Upper lobe of left lung (tissue), 6 donors: Measurements from ENCODE around the gene ATP1B1. TPM values are rescaled to one million over a fixed set of nuclear protein-coding genes. Genes with fewer than 3 reads are reported as not detected.

ENCODE experiments used
- ATAC-seq, 2 donors: fragments of 200-7000 bp; cut with Tn5 transposase; one replicate each; pipeline ENCODE4 v1.9.1; 2022; ENCODE audit warnings: mild to moderate bottlenecking in 2 of 2, moderate library complexity in 2 of 2; ENCODE audit not compliant: low FRiP score in 2 of 2
- DNase-seq, 2 donors: peaks; one replicate each; pipeline ENCODE4 v3.0.0-alpha.2; 2019 to 2020
- H3K27ac ChIP-seq, 4 donors: fragments of 200-600 bp; sonication (generic); one replicate each; pipeline ENCODE4 v1.5.1; 2016 to 2019
- H3K27me3 ChIP-seq, 4 donors: fragments of 200-600 bp; sonication (generic); one replicate each; pipeline ENCODE4 v1.5.1; 2017 to 2019
- H3K36me3 ChIP-seq, 4 donors: fragments of 200-600 bp; sonication (generic); one replicate each; pipeline ENCODE4 v1.5.1; 2016 to 2019
- H3K4me1 ChIP-seq, 4 donors: fragments of 200-600 bp; sonication (generic); one replicate each; pipeline ENCODE4 v1.5.1; 2018 to 2019
- H3K4me3 ChIP-seq, 4 donors: fragments of 200-600 bp; sonication (generic); one replicate each; pipeline ENCODE4 v1.5.1; 2017 to 2019; ENCODE audit warnings: mild to moderate bottlenecking in 2 of 4, moderate library complexity in 1 of 4
- H3K9me3 ChIP-seq, 4 donors: fragments of 200-600 bp; sonication (generic); one replicate each; pipeline ENCODE4 v1.5.1; 2018 to 2019
- EP300 ChIP-seq, 4 donors: sonication (generic); formaldehyde crosslinking; IDR thresholded peaks; one replicate each; pipeline ENCODE4 v1.5.1; 2017; ENCODE audit warnings: antibody characterized with exemption in 4 of 4, control low read depth in 2 of 4
- POLR2A ChIP-seq, 4 donors: fragments of 450-650 bp; IDR thresholded peaks; one replicate each; pipeline ENCODE4 v1.5.1; 2016 to 2017; ENCODE audit warnings: antibody characterized with exemption in 4 of 4, mild to moderate bottlenecking in 2 of 4
- POLR2AphosphoS5 ChIP-seq, 2 donors: sonication (generic); formaldehyde crosslinking; IDR thresholded peaks; one replicate each; pipeline ENCODE4 v1.5.1; 2017; ENCODE audit warnings: antibody characterized with exemption in 2 of 2
- WGBS, 2 donors: methylation state at CpG; one replicate each; pipeline ENCODE4 v1.1.5; 2017 to 2018; 5-methylcytosine and 5-hydroxymethylcytosine counted together
- total RNA-seq, 6 donors: library from RNA; depleted of rRNA in 4 of 6; stranded (reverse); fragments of >200 nt in 4 of 6; gene quantifications; one replicate each; pipeline versions ENCODE4 v1.1.0 to v1.2.1, GENCODE V29; 2016 to 2021
- TF ChIP-seq, protein P1 (sequence below), 6 experiments: fragments of 450-650 bp in 4 of 6; fragments of 200-600 bp in 2 of 6; sonication (generic) in 2 of 6; IDR thresholded peaks; one replicate each; pipeline ENCODE4 v1.5.1; 2016 to 2019; ENCODE audit warnings: antibody characterized with exemption in 6 of 6
- donor health status: DM: no; HTN: no; CAD: no; lungs with moderate emphysema.
- donor health status: DM: no; HTN: yes; CAD: no; lungs with severe emphysema.

The ATP1B1 gene
- total RNA-seq, 6 donors from 2014 or later = 31.4 to 309 (median 172) TPM

DNA sequence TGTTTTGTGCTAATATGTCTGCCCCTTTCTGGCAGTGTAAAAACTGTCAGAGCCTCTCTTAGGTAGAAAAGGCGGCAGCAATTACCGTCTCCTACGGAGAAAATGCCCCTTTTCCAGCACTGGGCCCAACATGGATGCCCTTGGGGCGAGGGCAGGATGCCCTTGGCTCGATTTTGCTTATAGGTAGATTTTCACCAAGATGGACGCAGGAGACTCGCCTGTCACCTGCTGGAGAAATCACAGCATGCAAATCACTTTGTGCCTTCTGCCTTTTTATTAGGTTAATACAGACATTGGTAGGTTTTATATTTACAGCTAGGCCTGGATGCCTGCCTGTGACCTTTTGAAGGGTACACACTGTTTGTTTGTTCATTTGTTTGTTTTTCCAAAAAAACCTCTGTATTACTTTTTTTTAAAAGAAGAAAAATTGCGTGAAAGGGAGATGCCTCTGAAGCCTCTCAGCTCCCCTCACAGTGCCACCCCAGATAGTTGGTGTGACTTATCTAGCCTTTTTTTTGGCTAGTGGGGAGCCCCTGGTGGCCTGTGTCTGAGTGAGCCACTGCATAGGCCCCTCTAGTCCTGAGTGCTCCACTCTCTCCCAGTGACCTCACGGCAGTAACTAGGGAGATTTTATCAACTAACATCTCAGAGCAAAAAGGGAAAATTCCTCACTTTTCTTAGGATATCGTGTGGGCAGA lies 2.5 kb downstream of the ATP1B1 start:
- H3K4me1 ChIP-seq = peaks cover 25 to 49% (median 47%) of the 10 kb centered on the region in 4 donors
- TF ChIP-seq EP300 (IDR thresholded peaks at IDR 0.05) (no peak), POLR2A (IDR thresholded peaks at IDR 0.05) (no peak), POLR2AphosphoS5 (IDR thresholded peaks at IDR 0.05) (no peak)
- TF ChIP-seq, protein P1, sequence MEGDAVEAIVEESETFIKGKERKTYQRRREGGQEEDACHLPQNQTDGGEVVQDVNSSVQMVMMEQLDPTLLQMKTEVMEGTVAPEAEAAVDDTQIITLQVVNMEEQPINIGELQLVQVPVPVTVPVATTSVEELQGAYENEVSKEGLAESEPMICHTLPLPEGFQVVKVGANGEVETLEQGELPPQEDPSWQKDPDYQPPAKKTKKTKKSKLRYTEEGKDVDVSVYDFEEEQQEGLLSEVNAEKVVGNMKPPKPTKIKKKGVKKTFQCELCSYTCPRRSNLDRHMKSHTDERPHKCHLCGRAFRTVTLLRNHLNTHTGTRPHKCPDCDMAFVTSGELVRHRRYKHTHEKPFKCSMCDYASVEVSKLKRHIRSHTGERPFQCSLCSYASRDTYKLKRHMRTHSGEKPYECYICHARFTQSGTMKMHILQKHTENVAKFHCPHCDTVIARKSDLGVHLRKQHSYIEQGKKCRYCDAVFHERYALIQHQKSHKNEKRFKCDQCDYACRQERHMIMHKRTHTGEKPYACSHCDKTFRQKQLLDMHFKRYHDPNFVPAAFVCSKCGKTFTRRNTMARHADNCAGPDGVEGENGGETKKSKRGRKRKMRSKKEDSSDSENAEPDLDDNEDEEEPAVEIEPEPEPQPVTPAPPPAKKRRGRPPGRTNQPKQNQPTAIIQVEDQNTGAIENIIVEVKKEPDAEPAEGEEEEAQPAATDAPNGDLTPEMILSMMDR (IDR thresholded peaks at IDR 0.05) = peak in 2 of 6 experiments; percentile 24 to 39
- ATAC-seq = peak in 1 of 2 donors; percentile 40
- H3K36me3 ChIP-seq = peaks cover 0 to 12% (median 5%) of the 10 kb centered on the region in 4 donors
- H3K4me3 ChIP-seq = peak overlapping the region in 3 of 4 donors; percentile 65 to 87 (median 81)
- H3K27me3 ChIP-seq = peaks cover 0 to 4% (median 0%) of the 10 kb centered on the region in 4 donors
- peak in 1 of 2 donors; percentile 68 for DNase-seq
- 63 to 68% methylated on average over 10 of the region's 10 CpGs for WGBS, 2 donors
- H3K9me3 ChIP-seq = no peaks in the 10 kb centered on the region
- peak overlapping the region; percentile 86 to 95 (median 92) for H3K27ac ChIP-seq

DNA sequence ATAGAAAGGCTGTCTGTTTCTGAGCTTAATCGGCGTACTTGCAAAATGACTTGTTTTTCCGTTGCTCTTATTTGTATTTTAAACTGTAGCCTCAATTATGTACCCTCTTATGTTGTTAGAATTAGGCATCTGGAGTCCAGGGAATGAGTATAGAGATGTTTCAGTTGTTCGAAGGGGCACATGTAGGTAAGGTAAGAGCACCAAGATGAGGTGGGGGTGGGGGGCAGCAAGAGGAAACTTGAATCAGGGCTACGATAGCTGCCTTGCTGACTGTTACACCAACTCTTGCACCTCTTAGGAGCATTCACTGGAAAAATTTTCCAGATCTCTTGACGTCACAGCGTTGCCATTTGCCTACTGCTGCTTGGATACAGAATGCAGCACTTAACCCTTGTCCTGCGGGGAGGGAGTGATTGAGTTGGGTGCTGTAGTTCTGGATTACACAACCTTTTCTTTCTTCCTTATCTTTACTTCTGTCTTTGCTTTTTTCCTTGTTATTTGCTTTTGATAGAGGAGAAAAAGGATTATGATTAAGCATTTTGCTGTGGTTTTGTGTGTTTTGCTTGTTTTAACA lies 3.2 kb downstream of the ATP1B1 start:
- Histone ChIP-seq H3K4me3 (peak overlapping the region in 3 of 4 donors; percentile 65 to 87 (median 81)), H3K36me3 (peaks cover 0 to 13% (median 7%) of the 10 kb centered on the region in 4 donors), H3K27me3 (peaks cover 0 to 4% (median 0%) of the 10 kb centered on the region in 4 donors), H3K9me3 (no peaks in the 10 kb centered on the region), H3K4me1 (peaks cover 25 to 49% (median 45%) of the 10 kb centered on the region in 4 donors), H3K27ac (peak overlapping the region; percentile 86 to 95 (median 92))
- peak in 1 of 4 donors; percentile 66 for TF ChIP-seq POLR2A (IDR thresholded peaks at IDR 0.05)
- TF ChIP-seq, protein P1 (IDR thresholded peaks at IDR 0.05) = no peak
- TF ChIP-seq EP300 (IDR thresholded peaks at IDR 0.05) = peak in 1 of 4 donors; percentile 87
- TF ChIP-seq POLR2AphosphoS5 (IDR thresholded peaks at IDR 0.05) = peak; percentile 23 to 31
- DNase-seq (peak in 1 of 2 donors; percentile 89), ATAC-seq (peak; percentile 18 to 66)
- 37 to 40% methylated on average over 8 of the region's 8 CpGs for WGBS, 2 donors

DNA sequence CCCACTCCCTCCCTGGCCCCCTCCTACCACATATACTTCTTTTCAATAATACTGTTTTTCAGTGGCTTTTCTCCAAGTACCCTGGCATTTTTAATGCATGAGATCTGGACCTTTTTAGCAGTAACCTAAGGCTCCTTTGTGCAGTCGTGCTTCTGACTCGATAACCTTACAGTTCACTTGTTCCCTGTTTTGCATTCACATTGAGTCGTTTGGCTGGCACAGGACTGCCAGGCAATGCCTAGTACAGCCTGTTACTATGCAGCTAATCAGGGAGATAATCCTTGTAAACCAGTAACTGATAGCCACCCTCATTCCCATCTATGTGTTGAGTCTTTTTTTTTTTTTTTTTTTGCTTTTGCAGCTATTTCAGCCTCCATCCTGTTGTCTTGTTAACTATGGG lies 3.7 kb downstream of the ATP1B1 start:
- peaks cover 23 to 46% (median 40%) of the 10 kb centered on the region in 4 donors for H3K4me1 ChIP-seq
- peaks cover 0 to 14% (median 7%) of the 10 kb centered on the region in 4 donors for H3K36me3 ChIP-seq
- ATAC-seq (no peak), DNase-seq (no peak)
- peaks cover 0 to 4% (median 0%) of the 10 kb centered on the region in 4 donors for H3K27me3 ChIP-seq
- peak overlapping the region in 3 of 4 donors; percentile 65 to 87 (median 81) for H3K4me3 ChIP-seq
- no peaks in the 10 kb centered on the region for H3K9me3 ChIP-seq
- TF ChIP-seq POLR2A (IDR thresholded peaks at IDR 0.05) (no peak), POLR2AphosphoS5 (IDR thresholded peaks at IDR 0.05) (no peak), EP300 (IDR thresholded peaks at IDR 0.05) (no peak)
- TF ChIP-seq, protein P1 (IDR thresholded peaks at IDR 0.05) = no peak
- peak overlapping the region; percentile 86 to 95 (median 92) for H3K27ac ChIP-seq
- WGBS, 2 donors = 17 to 26% methylated on average over 3 of the region's 3 CpGs

DNA sequence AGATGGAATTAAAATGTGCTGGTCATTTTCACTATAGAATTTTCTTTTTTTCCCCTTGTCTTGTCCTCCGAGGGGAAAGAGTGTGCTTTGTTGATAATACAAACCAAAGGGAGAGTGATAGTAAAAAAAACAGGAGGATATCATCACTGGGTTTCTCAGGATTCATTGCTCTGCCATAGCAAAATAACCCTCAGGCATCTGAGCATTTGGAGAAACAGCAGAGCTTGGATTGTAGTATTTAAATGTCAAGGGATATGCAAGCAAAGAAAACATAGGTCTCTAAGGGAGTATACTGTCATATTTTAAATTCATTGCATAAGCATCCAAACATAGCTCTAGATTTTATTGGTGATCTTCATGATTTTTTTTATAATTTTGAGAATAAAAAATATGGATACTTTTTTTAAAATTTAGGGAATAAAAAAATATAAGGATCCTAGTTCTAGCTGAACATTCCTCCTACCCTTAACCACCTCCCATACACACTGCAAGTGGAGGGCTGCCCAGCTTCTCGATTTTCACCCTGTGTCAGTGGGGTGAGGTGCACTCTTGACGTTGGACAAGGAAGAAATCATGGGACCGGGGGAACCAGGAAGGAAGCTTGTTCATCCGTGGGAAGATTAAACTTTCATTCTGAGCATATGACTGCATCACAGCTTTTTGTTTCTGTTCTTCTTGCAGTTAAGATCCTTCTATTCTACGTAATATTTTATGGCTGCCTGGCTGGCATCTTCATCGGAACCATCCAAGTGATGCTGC lies 4.4 kb downstream of the ATP1B1 start:
- H3K27me3 ChIP-seq = peaks cover 0 to 4% (median 0%) of the 10 kb centered on the region in 4 donors
- H3K4me3 ChIP-seq = peak overlapping the region in 3 of 4 donors; percentile 65 to 87 (median 81)
- TF ChIP-seq POLR2A (IDR thresholded peaks at IDR 0.05) (peak in 1 of 4 donors; percentile 30), EP300 (IDR thresholded peaks at IDR 0.05) (peak in 1 of 4 donors; percentile 73), POLR2AphosphoS5 (IDR thresholded peaks at IDR 0.05) (peak in 1 of 2 donors; percentile 48)
- TF ChIP-seq, protein P1 (IDR thresholded peaks at IDR 0.05) = no peak
- H3K27ac ChIP-seq = peak overlapping the region; percentile 86 to 95 (median 92)
- DNase-seq (peak in 1 of 2 donors; percentile 63), ATAC-seq (no peak)
- H3K4me1 ChIP-seq = peaks cover 24 to 49% (median 41%) of the 10 kb centered on the region in 4 donors
- WGBS, 2 donors = 31 to 39% methylated on average over 7 of the region's 7 CpGs
- no peaks in the 10 kb centered on the region for H3K9me3 ChIP-seq
- H3K36me3 ChIP-seq = peaks cover 0 to 14% (median 7%) of the 10 kb centered on the region in 4 donors
